CD4-positive, alpha-beta T cell (primary cell): ENCODE data around the gene PDE9A. TPM values are rescaled to one million over a fixed set of nuclear protein-coding genes. Genes with fewer than 3 reads are reported as not detected.

Source experiments
- ATAC-seq: fragments of 200-7000 bp; cut with Tn5 transposase; one replicate; pipeline ENCODE4 v1.10.0; 2022; ENCODE audit warnings: mild to moderate bottlenecking; ENCODE audit not compliant: poor library complexity
- CTCF ChIA-PET: fragments of 350-600 bp; sonication (Branson Sonifier 250); formaldehyde crosslinking; loops from one replicate; lab custom pipeline; 2021; ENCODE audit warnings: antibody characterized with exemption, inconsistent platforms; lab: Charles Lee
- POLR2A ChIA-PET: fragments of 350-600 bp; sonication (Branson Sonifier 250); formaldehyde crosslinking; loops from one replicate; lab custom pipeline; 2021; ENCODE audit warnings: antibody characterized with exemption, inconsistent platforms; lab: Charles Lee
- DNase-seq, 14 experiments: peaks; one replicate each; pipeline ENCODE4 v3.0.0-alpha.2; 2013 to 2020; ENCODE audit warnings: mixed read lengths in 2 of 14
- H3K27ac ChIP-seq, 2 donors: one replicate each; pipeline versions ENCODE4 v1.5.1 to v1.7.0; 2013; ENCODE audit warnings: low read length in 2 of 2, low read depth in 1 of 2, mild to moderate bottlenecking in 1 of 2
- H3K27me3 ChIP-seq, 2 experiments: 1 replicate in 1 of 2; 2 replicates in 1 of 2; pipeline versions ENCODE4 v1.6.1 to v1.7.0; 2013; ENCODE audit warnings: low read length in 2 of 2, control low read depth in 1 of 2, mild to moderate bottlenecking in 1 of 2, moderate library complexity in 1 of 2; ENCODE audit not compliant: insufficient read depth in 2 of 2, control insufficient read depth in 1 of 2
- H3K36me3 ChIP-seq: one replicate; pipeline ENCODE4 v1.6.1; 2013; ENCODE audit warnings: low read length, control low read depth; ENCODE audit not compliant: insufficient read depth
- H3K4me1 ChIP-seq: one replicate; pipeline ENCODE4 v1.6.1; 2013; ENCODE audit warnings: low read length, control low read depth; ENCODE audit not compliant: insufficient read depth
- H3K4me3 ChIP-seq: one replicate; pipeline ENCODE4 v1.5.1; 2013; ENCODE audit warnings: mild to moderate bottlenecking, low read length, moderate library complexity
- H3K9me3 ChIP-seq, 2 experiments: 1 replicate in 1 of 2; 2 replicates in 1 of 2; pipeline versions ENCODE4 v1.6.1 to v1.7.0; 2013; ENCODE audit warnings: low read length in 2 of 2, mild to moderate bottlenecking in 2 of 2, control low read depth in 1 of 2, moderate library complexity in 1 of 2; ENCODE audit not compliant: control insufficient read depth in 1 of 2, insufficient read depth in 1 of 2
- H3K27ac Mint-ChIP-seq: one replicate; pipeline ENCODE4 v1.8.0; 2020; ENCODE audit warnings: mixed read lengths
- H3K27me3 Mint-ChIP-seq: one replicate; pipeline ENCODE4 v1.8.0; 2021; ENCODE audit warnings: mixed read lengths
- H3K36me3 Mint-ChIP-seq: one replicate; pipeline ENCODE4 v1.8.0; 2021; ENCODE audit warnings: low read depth, mixed read lengths
- H3K4me1 Mint-ChIP-seq: one replicate; pipeline ENCODE4 v1.8.0; 2021; ENCODE audit warnings: low read depth, mixed read lengths
- H3K4me3 Mint-ChIP-seq: one replicate; pipeline ENCODE4 v1.8.0; 2020; ENCODE audit warnings: mild to moderate bottlenecking, mixed read lengths
- H3K9me3 Mint-ChIP-seq: one replicate; pipeline ENCODE4 v1.8.0; 2020; ENCODE audit warnings: mixed read lengths
- intact Hi-C, 2 experiments: fragments of 100-400 bp; cut with DNase I in 1 of 2; cut with micrococcal nuclease in 1 of 2; formaldehyde crosslinking; loops; one replicate each; pipeline versions ENCODE4 v1.15.1 to v1.9.0; 2023 to 2025; cut with DNase I, micrococcal nuclease
- total RNA-seq, 174 experiments: library from RNA in 2 of 174; stranded (reverse) in 2 of 174; gene quantifications; one replicate each; pipeline ENCODE4 v1.2.3 and lab custom pipeline; 2021 to 2026
- TF ChIP-seq, protein P1 (sequence below): fragments of 200-600 bp; IDR thresholded peaks from one replicate; pipeline ENCODE4 v1.8.0; 2022; ENCODE audit warnings: antibody characterized with exemption, mild to moderate bottlenecking

PDE9A gene
- total RNA-seq, 2 experiments from 2014 or later: 12.6 to 13.2 TPM

DNA sequence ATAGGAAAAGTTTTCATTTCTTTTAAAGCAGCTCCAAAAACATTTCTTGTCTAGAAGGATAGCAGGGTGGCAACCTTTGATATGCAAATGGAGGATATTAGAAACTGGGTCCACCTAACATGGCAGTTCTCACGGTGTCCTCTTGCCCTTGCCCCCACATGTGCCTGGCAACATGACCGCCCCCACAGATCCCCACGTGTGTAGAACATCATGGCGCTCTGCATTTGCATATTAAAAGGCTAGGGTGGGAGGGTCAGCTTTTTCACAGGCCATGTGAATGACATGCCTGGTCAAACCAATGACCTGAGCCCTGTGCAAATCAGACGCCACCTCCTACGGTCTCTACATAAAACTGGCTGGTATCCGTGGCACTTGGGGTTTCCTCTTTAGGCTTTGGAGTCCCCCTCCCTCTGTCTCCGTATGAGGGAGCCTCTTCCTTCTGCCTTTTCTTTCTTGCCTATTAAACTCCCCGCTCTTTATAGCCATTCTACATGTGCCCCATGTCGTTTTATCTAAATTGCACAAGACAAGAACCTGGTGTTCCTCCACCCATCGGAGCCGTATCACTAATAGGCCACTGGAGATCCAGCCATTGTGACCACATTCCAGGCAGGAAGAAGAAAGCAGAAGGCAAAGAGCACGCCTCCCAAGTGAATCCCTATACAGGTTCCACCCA, 154.7 kb downstream of the PDE9A start:
- intact Hi-C loops: no loop called here
- Histone ChIP-seq H3K27ac (no peak overlapping the region), H3K27me3 (no peaks in the 10 kb centered on the region), H3K36me3 (no peaks in the 10 kb centered on the region), H3K4me3 (no peak overlapping the region), H3K4me1 (no peaks in the 10 kb centered on the region), H3K9me3 (no peaks in the 10 kb centered on the region)
- H3K36me3 Mint-ChIP-seq: no peaks in the 10 kb centered on the region
- H3K27me3 Mint-ChIP-seq: no peaks in the 10 kb centered on the region
- TF ChIP-seq, protein P1, sequence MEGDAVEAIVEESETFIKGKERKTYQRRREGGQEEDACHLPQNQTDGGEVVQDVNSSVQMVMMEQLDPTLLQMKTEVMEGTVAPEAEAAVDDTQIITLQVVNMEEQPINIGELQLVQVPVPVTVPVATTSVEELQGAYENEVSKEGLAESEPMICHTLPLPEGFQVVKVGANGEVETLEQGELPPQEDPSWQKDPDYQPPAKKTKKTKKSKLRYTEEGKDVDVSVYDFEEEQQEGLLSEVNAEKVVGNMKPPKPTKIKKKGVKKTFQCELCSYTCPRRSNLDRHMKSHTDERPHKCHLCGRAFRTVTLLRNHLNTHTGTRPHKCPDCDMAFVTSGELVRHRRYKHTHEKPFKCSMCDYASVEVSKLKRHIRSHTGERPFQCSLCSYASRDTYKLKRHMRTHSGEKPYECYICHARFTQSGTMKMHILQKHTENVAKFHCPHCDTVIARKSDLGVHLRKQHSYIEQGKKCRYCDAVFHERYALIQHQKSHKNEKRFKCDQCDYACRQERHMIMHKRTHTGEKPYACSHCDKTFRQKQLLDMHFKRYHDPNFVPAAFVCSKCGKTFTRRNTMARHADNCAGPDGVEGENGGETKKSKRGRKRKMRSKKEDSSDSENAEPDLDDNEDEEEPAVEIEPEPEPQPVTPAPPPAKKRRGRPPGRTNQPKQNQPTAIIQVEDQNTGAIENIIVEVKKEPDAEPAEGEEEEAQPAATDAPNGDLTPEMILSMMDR: no peak
- H3K4me3 Mint-ChIP-seq: no peak overlapping the region
- no peak overlapping the region for H3K27ac Mint-ChIP-seq
- H3K4me1 Mint-ChIP-seq: no peaks in the 10 kb centered on the region
- ATAC-seq (no peak), DNase-seq (no peak)
- POLR2A ChIA-PET: no interaction called here
- no peaks in the 10 kb centered on the region for H3K9me3 Mint-ChIP-seq
- CTCF ChIA-PET: no interaction called here

DNA sequence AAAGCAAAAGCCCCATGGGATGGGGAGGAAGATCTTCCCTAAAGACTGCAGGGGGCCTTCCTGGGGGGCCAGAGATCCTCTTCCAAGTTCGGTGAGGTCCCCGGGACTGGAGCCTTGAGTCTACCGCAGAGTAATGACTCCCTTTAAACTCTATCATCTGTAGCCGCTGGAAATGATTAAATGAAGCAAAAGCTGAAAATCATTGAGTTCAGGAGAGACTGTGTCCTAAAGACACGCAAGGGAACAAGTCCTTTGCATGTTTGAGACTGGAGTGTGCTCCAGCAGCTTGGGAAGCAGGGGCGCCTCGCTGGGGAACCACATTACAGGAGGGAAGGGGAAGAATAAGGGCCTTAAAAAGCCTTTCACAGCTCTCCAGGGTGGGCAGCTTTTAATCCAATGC, 155.8 kb downstream of the PDE9A start:
- TF ChIP-seq, protein P1: no peak
- Histone ChIP-seq H3K4me3 (no peak overlapping the region), H3K4me1 (no peaks in the 10 kb centered on the region), H3K27me3 (no peaks in the 10 kb centered on the region), H3K27ac (no peak overlapping the region), H3K36me3 (no peaks in the 10 kb centered on the region), H3K9me3 (no peaks in the 10 kb centered on the region)
- Mint-ChIP-seq H3K27me3 (no peaks in the 10 kb centered on the region), H3K9me3 (no peaks in the 10 kb centered on the region), H3K4me3 (no peak overlapping the region), H3K27ac (no peak overlapping the region), H3K4me1 (no peaks in the 10 kb centered on the region), H3K36me3 (no peaks in the 10 kb centered on the region)
- CTCF ChIA-PET: interaction anchor here (1.3 kb wide), 1 partner anchor 12 kb away, joined by 3 read pairs; no protein-coding TSS in a partner anchor
- intact Hi-C loops: no loop called here
- POLR2A ChIA-PET: no interaction called here
- no peak for ATAC-seq
- no peak for DNase-seq

DNA sequence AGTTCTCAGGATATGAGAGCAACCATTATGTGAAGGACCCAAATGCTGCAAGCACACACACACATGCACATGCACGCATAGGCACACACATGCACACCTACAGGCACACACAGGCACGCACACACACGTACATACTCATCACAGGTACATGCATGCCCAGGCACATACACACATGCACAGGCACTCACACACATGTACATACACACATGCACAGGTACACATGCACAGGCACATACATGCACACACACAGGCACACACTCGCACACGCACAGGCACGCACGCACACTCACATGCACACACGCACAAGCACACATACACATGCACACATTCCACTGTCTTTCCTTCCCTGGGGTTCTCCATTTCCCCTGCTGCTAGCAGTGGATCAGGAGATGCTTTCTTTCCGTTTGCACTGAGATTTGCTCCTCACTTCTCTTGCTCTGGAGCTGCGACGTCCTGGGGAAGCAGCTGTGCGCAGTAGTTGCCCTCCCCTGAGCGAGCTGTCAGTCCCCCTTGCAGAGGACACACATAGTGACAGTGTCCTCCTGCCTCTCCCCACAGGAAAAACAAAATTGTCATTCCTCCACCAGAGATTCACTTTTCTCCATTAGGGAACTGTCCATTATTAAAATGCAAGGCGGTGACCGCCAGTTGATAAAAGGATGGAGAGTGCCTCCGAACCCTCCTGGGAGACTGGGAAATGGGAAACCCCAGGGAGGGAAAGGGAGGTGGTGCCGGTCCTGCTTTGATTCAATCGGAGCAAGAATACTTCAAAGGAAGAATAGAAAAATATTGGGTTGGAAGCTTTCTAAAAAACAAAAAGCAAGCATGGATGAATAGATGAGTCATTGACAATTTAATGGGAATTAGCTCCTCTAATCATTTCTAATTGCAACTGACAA, 156.4 kb downstream of the PDE9A start:
- H3K36me3 ChIP-seq: no peaks in the 10 kb centered on the region
- no peaks in the 10 kb centered on the region for H3K27me3 ChIP-seq
- Mint-ChIP-seq H3K36me3 (no peaks in the 10 kb centered on the region), H3K9me3 (no peaks in the 10 kb centered on the region), H3K27ac (no peak overlapping the region), H3K27me3 (no peaks in the 10 kb centered on the region), H3K4me1 (no peaks in the 10 kb centered on the region), H3K4me3 (no peak overlapping the region)
- no peak overlapping the region for H3K4me3 ChIP-seq
- intact Hi-C loops: loop anchor here in 1 of 2 experiments (10.0 kb wide), 1 partner anchor 125 kb away; no protein-coding TSS in a partner anchor
- no peaks in the 10 kb centered on the region for H3K4me1 ChIP-seq
- DNase-seq (no peak), ATAC-seq (no peak)
- no peaks in the 10 kb centered on the region for H3K9me3 ChIP-seq
- TF ChIP-seq, protein P1: no peak
- no peak overlapping the region for H3K27ac ChIP-seq
- ChIA-PET CTCF (interaction anchor here (1.3 kb wide), 1 partner anchor 13 kb away, joined by 3 read pairs; no protein-coding TSS in a partner anchor), POLR2A (no interaction called here)
